Astrocyte (in vitro differentiated cells and primary cell): Measurements from ENCODE around the gene CSMD2. TPM values are rescaled to one million over a fixed set of nuclear protein-coding genes. Genes with fewer than 3 reads are reported as not detected.

Source experiments
- DNase-seq: peaks from one replicate; pipeline ENCODE4 v3.0.0-alpha.2; 2010; ENCODE audit warnings: low read depth
- FAIRE-seq: peaks from 2 replicates; lab custom pipeline; 2011; peaks lifted over from hg19 to GRCh38; lab: Jason Lieb, UNC
- H2AFZ ChIP-seq: 2 replicates; pipeline ENCODE4 v1.6.0; 2012; ENCODE audit warnings: low read depth, low read length, inconsistent platforms
- H3K27ac ChIP-seq: 2 replicates; pipeline ENCODE4 v1.5.1; 2011; ENCODE audit warnings: low read depth, low read length, inconsistent platforms
- H3K27me3 ChIP-seq: 2 replicates; pipeline ENCODE4 v1.6.0; 2011; ENCODE audit warnings: low read length, inconsistent platforms; ENCODE audit not compliant: insufficient read depth
- H3K36me3 ChIP-seq: 2 replicates; pipeline ENCODE4 v1.5.1; 2011; ENCODE audit warnings: low read length, inconsistent platforms; ENCODE audit not compliant: insufficient read depth
- H3K4me1 ChIP-seq: 2 replicates; pipeline ENCODE4 v1.5.1; 2011; ENCODE audit warnings: low read length, inconsistent platforms; ENCODE audit not compliant: insufficient read depth
- H3K4me2 ChIP-seq: 2 replicates; pipeline ENCODE4 v1.6.0; 2012; ENCODE audit warnings: low read length, inconsistent platforms
- H3K4me3 ChIP-seq: 2 replicates; pipeline ENCODE4 v1.5.1; 2011; ENCODE audit warnings: low read depth, mild to moderate bottlenecking, low read length, inconsistent platforms; ENCODE audit not compliant: insufficient read depth
- H3K79me2 ChIP-seq: 2 replicates; pipeline ENCODE4 v1.6.0; 2012; ENCODE audit warnings: mild to moderate bottlenecking, low read length, inconsistent platforms; ENCODE audit not compliant: insufficient read depth
- H3K9ac ChIP-seq: 2 replicates; pipeline ENCODE4 v1.6.0; 2012; ENCODE audit warnings: mild to moderate bottlenecking, low read length, inconsistent platforms
- H3K9me3 ChIP-seq: 2 replicates; pipeline ENCODE4 v1.5.1; 2012; ENCODE audit warnings: low read depth, mild to moderate bottlenecking, low read length, inconsistent platforms; ENCODE audit not compliant: insufficient read depth
- H4K20me1 ChIP-seq: 2 replicates; pipeline ENCODE4 v1.6.0; 2012; ENCODE audit warnings: low read length, inconsistent platforms; ENCODE audit not compliant: insufficient read depth
- H3K27ac Mint-ChIP-seq: one replicate; pipeline ENCODE4 v1.8.0; 2021; ENCODE audit warnings: mild to moderate bottlenecking, mixed read lengths; ENCODE audit not compliant: unreplicated experiment
- H3K27me3 Mint-ChIP-seq: one replicate; pipeline ENCODE4 v1.8.0; 2021; ENCODE audit warnings: low read depth, mixed read lengths; ENCODE audit not compliant: unreplicated experiment
- H3K36me3 Mint-ChIP-seq: one replicate; pipeline ENCODE4 v1.8.0; 2021; ENCODE audit warnings: low read depth, mixed read lengths; ENCODE audit not compliant: unreplicated experiment
- H3K4me1 Mint-ChIP-seq: one replicate; pipeline ENCODE4 v1.8.0; 2021; ENCODE audit warnings: low read depth, mixed read lengths; ENCODE audit not compliant: unreplicated experiment
- H3K4me3 Mint-ChIP-seq: one replicate; pipeline ENCODE4 v1.8.0; 2021; ENCODE audit warnings: mild to moderate bottlenecking, moderate library complexity, mixed read lengths; ENCODE audit not compliant: unreplicated experiment
- H3K9me3 Mint-ChIP-seq: one replicate; pipeline ENCODE4 v1.8.0; 2021; ENCODE audit warnings: mild to moderate bottlenecking, mixed read lengths; ENCODE audit not compliant: unreplicated experiment
- CTCF ChIP-seq: IDR thresholded peaks from 2 replicates; pipeline ENCODE4 v1.5.1; 2011; ENCODE audit warnings: low read depth, mild to moderate bottlenecking, inconsistent platforms, low read length, moderate library complexity; ENCODE audit not compliant: insufficient read depth
- EZH2 ChIP-seq: IDR thresholded peaks from 2 replicates; pipeline ENCODE4 v1.6.1; 2012; ENCODE audit warnings: mild to moderate bottlenecking, low read length, inconsistent platforms; ENCODE audit not compliant: insufficient read depth
- total RNA-seq: library from RNA; stranded (reverse); gene quantifications from 2 replicates; pipeline ENCODE4 v1.2.1, GENCODE V29; 2021

Gene CSMD2
- total RNA-seq, 1 donor from 2014 or later: 11.1 TPM

- FAIRE-seq (no peak), DNase-seq (peak; percentile 77)
- peaks cover 21% of the 10 kb centered on the region for H3K4me1 Mint-ChIP-seq
- no peak overlapping the region for H3K9ac ChIP-seq
- TF ChIP-seq EZH2 (no peak), CTCF (no peak)
- no peaks in the 10 kb centered on the region for H3K9me3 ChIP-seq
- H3K4me2 ChIP-seq: peak overlapping the region; percentile 16
- H3K4me3 ChIP-seq: no peak overlapping the region
- H3K4me1 ChIP-seq: peaks cover 7% of the 10 kb centered on the region
- H3K27me3 ChIP-seq: no peaks in the 10 kb centered on the region
- no peaks in the 10 kb centered on the region for H3K79me2 ChIP-seq
- no peak overlapping the region for H3K27ac ChIP-seq
- H3K4me3 Mint-ChIP-seq: no peak overlapping the region
- H3K36me3 ChIP-seq: no peaks in the 10 kb centered on the region
- H3K36me3 Mint-ChIP-seq: peaks cover 6% of the 10 kb centered on the region
- peaks cover 66% of the 10 kb centered on the region for H4K20me1 ChIP-seq
- H3K9me3 Mint-ChIP-seq: no peaks in the 10 kb centered on the region
- H3K27ac Mint-ChIP-seq: peak overlapping the region; percentile 30
- no peak overlapping the region for H2AFZ ChIP-seq
- peaks cover 6% of the 10 kb centered on the region for H3K27me3 Mint-ChIP-seq
Measured at GRCh38 chr1:33971018-33971710, 193.9 kb downstream of the CSMD2 start.

- Mint-ChIP-seq H3K4me1 (peaks cover 21% of the 10 kb centered on the region), H3K4me3 (no peak overlapping the region), H3K27me3 (peaks cover 6% of the 10 kb centered on the region), H3K27ac (no peak overlapping the region), H3K9me3 (no peaks in the 10 kb centered on the region), H3K36me3 (peaks cover 6% of the 10 kb centered on the region)
- H4K20me1 ChIP-seq: peaks cover 64% of the 10 kb centered on the region
- H2AFZ ChIP-seq: no peak overlapping the region
- no peaks in the 10 kb centered on the region for H3K9me3 ChIP-seq
- TF ChIP-seq CTCF (no peak), EZH2 (no peak)
- DNase-seq: no peak
- H3K4me3 ChIP-seq: no peak overlapping the region
- no peaks in the 10 kb centered on the region for H3K79me2 ChIP-seq
- no peak overlapping the region for H3K27ac ChIP-seq
- H3K9ac ChIP-seq: no peak overlapping the region
- no peak for FAIRE-seq
- H3K4me1 ChIP-seq: peaks cover 7% of the 10 kb centered on the region
- no peak overlapping the region for H3K4me2 ChIP-seq
- no peaks in the 10 kb centered on the region for H3K27me3 ChIP-seq
- no peaks in the 10 kb centered on the region for H3K36me3 ChIP-seq
Measured at GRCh38 chr1:33970148-33970825, 194.7 kb downstream of the CSMD2 start.
